Measurements from ENCODE around the gene PRKN. TPM values are rescaled to one million over a fixed set of nuclear protein-coding genes. Genes with fewer than 3 reads are reported as not detected.

The PRKN gene
- total and polyA plus RNA-seq, 9 of the 15 experiments (the other 6 are each of a cell fraction or from before 2014, with no cell fraction given), result 0.03 to 0.96 (median 0.15) TPM; not detected in 2

GRCh38 chr6:162416831-162417537 is 310.6 kb downstream of the PRKN start:
- BruUV-seq (replicated peaks), result no TSS peak
- no peaks in the 10 kb centered on the region for H3K79me2 ChIP-seq (ENCODE audit: control insufficient read depth, insufficient read depth, low read length)
- no peak overlapping the region for H3K9ac ChIP-seq (ENCODE audit: insufficient read depth in 1 of 2, low read depth in 2 of 2, low read length in 2 of 2)
- in situ Hi-C loops (cut with MboI) (no loop called here), intact Hi-C loops (cut with micrococcal nuclease) (no loop called here)
- no peak for FAIRE-seq
- no peak overlapping the region for H3K4me2 ChIP-seq (ENCODE audit: insufficient read depth, low read length)
- H3K36me3 ChIP-seq (ENCODE audit: control insufficient read depth, insufficient read depth, low read length), result no peaks in the 10 kb centered on the region
- no peaks in the 10 kb centered on the region for H3K4me1 ChIP-seq (replicated peaks in 1 of 2; ENCODE audit: control insufficient read depth in 2 of 2, insufficient read depth in 2 of 2, low read length in 2 of 2)
- H3K4me3 ChIP-seq, result no peak overlapping the region
- H4K20me1 ChIP-seq (replicated peaks; ENCODE audit: control insufficient read depth, insufficient read depth, low read length), result no peaks in the 10 kb centered on the region
- no peaks in the 10 kb centered on the region for H3K9me3 ChIP-seq (replicated peaks; ENCODE audit: control insufficient read depth, insufficient read depth, low read depth, low read length)
- no peak for ATAC-seq
- POLR2A ChIA-PET, result interaction anchor here (0.6 kb wide), 1 partner anchor 64 kb away, joined by 3 read pairs; no protein-coding TSS in a partner anchor
- TF ChIP-seq MTF1 (CRISPR knock-in tag; IDR thresholded peaks at IDR 0.05; ENCODE audit: borderline replicate concordance), result no peak
- TF ChIP-seq CEBPB (tag; IDR thresholded peaks at IDR 0.05), result no peak
- TF ChIP-seq SRSF7 (optimal IDR thresholded peaks at IDR 0.05; ENCODE audit: low read depth, low read length), result no peak
- TF ChIP-seq ZNF507 (tag; conservative IDR thresholded peaks at IDR 0.05), result no peak
- no peak for TF ChIP-seq CBFB (CRISPR knock-in tag; IDR thresholded peaks at IDR 0.05)
- no peak for TF ChIP-seq ZNF395 (CRISPR knock-in tag; IDR thresholded peaks at IDR 0.05)
- TF ChIP-seq FOXA3 (CRISPR knock-in tag; conservative IDR thresholded peaks at IDR 0.05 in 1 of 2, IDR thresholded peaks at IDR 0.05 in 1 of 2), result no peak
- TF ChIP-seq NBN (IDR thresholded peaks at IDR 0.05; ENCODE audit: low read depth), result no peak
- no peak for TF ChIP-seq ZNF384 (IDR thresholded peaks at IDR 0.05; ENCODE audit: low read depth, low read length)
- no peak overlapping the region for H2AFZ ChIP-seq (ENCODE audit: low read depth, low read length)
- H3K9me1 ChIP-seq (ENCODE audit: control insufficient read depth, insufficient read depth, low read length), result no peaks in the 10 kb centered on the region
- CTCF ChIA-PET (ENCODE audit: low intra/inter-chr PET ratio), result no interaction called here
- under 1% methylated on average over 7 of the region's 7 CpGs for WGBS (ENCODE audit: insufficient coverage, low coverage, missing lambda C conversion rate)
- no peak for DNase-seq (ENCODE audit: extremely low read depth in 1 of 4, low spot score in 3 of 4)
- H3K27ac ChIP-seq (ENCODE audit: extremely low read depth, low read depth, low read length), result no peak overlapping the region
- H3K27me3 ChIP-seq (ENCODE audit: control insufficient read depth in 2 of 2, insufficient read depth in 2 of 2, low read length in 2 of 2), result no peaks in the 10 kb centered on the region
